H9 (cell line): ENCODE data around the gene EXOC3. TPM values are rescaled to one million over a fixed set of nuclear protein-coding genes. Genes with fewer than 3 reads are reported as not detected.

Source experiments
- DNase-seq: peaks from one replicate; pipeline ENCODE4 v3.0.0-alpha.2; 2017
- H2AFZ ChIP-seq: one replicate; pipeline ENCODE4 v1.6.1; 2013; ENCODE audit warnings: mild to moderate bottlenecking, low read length, control low read depth, moderate library complexity
- H2AK5ac ChIP-seq: 2 replicates; pipeline ENCODE4 v1.6.1; 2013; ENCODE audit warnings: low read length, control low read depth, mixed read lengths; ENCODE audit not compliant: insufficient read length
- H2BK120ac ChIP-seq: one replicate; pipeline ENCODE4 v1.6.1; 2013; ENCODE audit warnings: low read depth, mild to moderate bottlenecking, low read length, control low read depth, inconsistent platforms; ENCODE audit not compliant: poor library complexity, severe bottlenecking
- H2BK12ac ChIP-seq: 2 replicates; pipeline ENCODE4 v1.6.1; 2013; ENCODE audit warnings: low read length, control low read depth, mixed read lengths, low read depth; ENCODE audit not compliant: insufficient read length
- H2BK15ac ChIP-seq: 2 replicates; pipeline ENCODE4 v1.6.1; 2013; ENCODE audit warnings: low read depth, low read length, control low read depth
- H2BK20ac ChIP-seq: one replicate; pipeline ENCODE4 v1.6.1; 2013; ENCODE audit warnings: low read depth, mild to moderate bottlenecking, low read length, control low read depth, inconsistent platforms; ENCODE audit not compliant: poor library complexity, severe bottlenecking
- H2BK5ac ChIP-seq: 2 replicates; pipeline ENCODE4 v1.6.1; 2013; ENCODE audit warnings: low read length, control low read depth, mixed read lengths; ENCODE audit not compliant: insufficient read length
- H3K14ac ChIP-seq: 2 replicates; pipeline ENCODE4 v1.6.1; 2013; ENCODE audit warnings: low read length, control low read depth; ENCODE audit not compliant: insufficient read depth
- H3K18ac ChIP-seq: 2 replicates; pipeline ENCODE4 v1.6.1; 2013; ENCODE audit warnings: low read depth, mild to moderate bottlenecking, mixed read lengths, low read length, control low read depth; ENCODE audit not compliant: insufficient read length
- H3K23ac ChIP-seq: 2 replicates; pipeline ENCODE4 v1.6.1; 2013; ENCODE audit warnings: low read length, control low read depth, mixed read lengths, low read depth; ENCODE audit not compliant: insufficient read length
- H3K23me2 ChIP-seq: 2 replicates; pipeline ENCODE4 v1.6.1; 2013; ENCODE audit warnings: low read depth, mild to moderate bottlenecking, mixed read lengths, low read length, control low read depth; ENCODE audit not compliant: insufficient read length, poor library complexity, severe bottlenecking
- H3K27ac ChIP-seq: 2 replicates; pipeline ENCODE4 v1.5.1; 2013; ENCODE audit warnings: low read length, control low read depth, mixed read lengths, low read depth; ENCODE audit not compliant: insufficient read length
- H3K27me3 ChIP-seq: 2 replicates; pipeline ENCODE4 v1.6.1; 2013; ENCODE audit warnings: low read length, control low read depth, inconsistent platforms; ENCODE audit not compliant: insufficient read depth
- H3K4ac ChIP-seq: 2 replicates; pipeline ENCODE4 v1.6.1; 2013; ENCODE audit warnings: low read depth, mild to moderate bottlenecking, control low read depth, inconsistent platforms, low read length, moderate library complexity
- H3K4me1 ChIP-seq: 2 replicates; pipeline ENCODE4 v1.6.1; 2013; ENCODE audit warnings: low read length, control low read depth, inconsistent platforms; ENCODE audit not compliant: insufficient read depth
- H3K4me2 ChIP-seq: 2 replicates; pipeline ENCODE4 v1.6.1; 2013; ENCODE audit warnings: low read length, control low read depth, mixed read lengths; ENCODE audit not compliant: insufficient read length, insufficient read depth
- H3K56ac ChIP-seq: 2 replicates; pipeline ENCODE4 v1.6.1; 2013; ENCODE audit warnings: low read depth, mild to moderate bottlenecking, mixed read lengths, low read length, control low read depth; ENCODE audit not compliant: insufficient read length
- H3K79me1 ChIP-seq: 2 replicates; pipeline ENCODE4 v1.6.1; 2013; ENCODE audit warnings: low read depth, mild to moderate bottlenecking, moderate library complexity, low read length, control low read depth, inconsistent platforms; ENCODE audit not compliant: insufficient read depth, poor library complexity, severe bottlenecking
- H3K79me2 ChIP-seq: 2 replicates; pipeline ENCODE4 v1.6.1; 2013; ENCODE audit warnings: low read length, control low read depth, inconsistent platforms; ENCODE audit not compliant: insufficient read depth
- H3K9ac ChIP-seq: 2 replicates; pipeline ENCODE4 v1.6.1; 2013; ENCODE audit warnings: low read length, control low read depth, mixed read lengths; ENCODE audit not compliant: insufficient read length; ENCODE audit errors: extremely low read depth
- H3K9me3 ChIP-seq: one replicate; pipeline ENCODE4 v1.6.1; 2013; ENCODE audit warnings: low read depth, low read length, inconsistent platforms; ENCODE audit not compliant: control insufficient read depth
- H3T11ph ChIP-seq: one replicate; pipeline ENCODE4 v1.6.1; 2013; ENCODE audit warnings: mild to moderate bottlenecking, low read length, control low read depth, inconsistent platforms
- H4K20me1 ChIP-seq: one replicate; pipeline ENCODE4 v1.6.1; 2013; ENCODE audit not compliant: control insufficient read depth, insufficient read length, insufficient read depth
- H4K5ac ChIP-seq: 2 replicates; pipeline ENCODE4 v1.6.1; 2013; ENCODE audit warnings: low read depth, mild to moderate bottlenecking, mixed read lengths, low read length, control low read depth; ENCODE audit not compliant: insufficient read length
- H4K8ac ChIP-seq: replicated peaks from 2 replicates; pipeline ENCODE4 v1.6.1; 2013; ENCODE audit warnings: low read length, control low read depth, mixed read lengths, low read depth; ENCODE audit not compliant: insufficient read length
- H4K91ac ChIP-seq: 2 replicates; pipeline ENCODE4 v1.6.1; 2013; ENCODE audit warnings: low read depth, mild to moderate bottlenecking, moderate library complexity, mixed read lengths, low read length, control low read depth; ENCODE audit not compliant: insufficient read length
- H3K27ac Mint-ChIP-seq, 3 experiments: 2 replicates in 2 of 3; 3 replicates in 1 of 3; pipeline ENCODE4 v1.8.0; 2020 to 2021; ENCODE audit warnings: mixed read lengths in 3 of 3, mild to moderate bottlenecking in 1 of 3, moderate library complexity in 1 of 3
- H3K27me3 Mint-ChIP-seq: 2 replicates; pipeline ENCODE4 v1.8.0; 2021; ENCODE audit warnings: low read depth, mild to moderate bottlenecking, moderate library complexity, mixed read lengths
- H3K36me3 Mint-ChIP-seq, 3 experiments: 2 replicates in 2 of 3; 3 replicates in 1 of 3; pipeline ENCODE4 v1.8.0; 2020 to 2021; ENCODE audit warnings: low read depth in 3 of 3, mixed read lengths in 3 of 3; ENCODE audit not compliant: insufficient read depth in 1 of 3
- H3K4me1 Mint-ChIP-seq, 2 experiments: 2 replicates each; pipeline ENCODE4 v1.8.0; 2020; ENCODE audit warnings: mixed read lengths in 2 of 2
- H3K4me3 Mint-ChIP-seq, 2 experiments: 2 replicates in 1 of 2; 3 replicates in 1 of 2; pipeline ENCODE4 v1.8.0; 2020 to 2021; ENCODE audit warnings: mild to moderate bottlenecking in 2 of 2, mixed read lengths in 2 of 2, moderate library complexity in 1 of 2
- H3K9me3 Mint-ChIP-seq, 2 experiments: 2 replicates in 1 of 2; 3 replicates in 1 of 2; pipeline ENCODE4 v1.8.0; 2020; ENCODE audit warnings: mild to moderate bottlenecking in 2 of 2, mixed read lengths in 2 of 2, moderate library complexity in 1 of 2
- WGBS: extraction: QIAGEN DNeasy Blood & Tissue Kit; methylation state at CpG from one replicate; pipeline ENCODE4 v1.1.7; 2013; ENCODE audit warnings: missing lambda C conversion rate, low lambda C conversion rate, mixed read lengths; ENCODE audit not compliant: insufficient read length; ENCODE audit errors: extremely low coverage; 5-methylcytosine and 5-hydroxymethylcytosine counted together
- total RNA-seq: library from RNA; stranded (reverse); gene quantifications from 2 replicates; pipeline ENCODE4 v1.2.1, GENCODE V29; 2021
- TF ChIP-seq, protein P1 (sequence below): fragments of 200-600 bp; sonication (generic); conservative IDR thresholded peaks from 3 replicates; pipeline ENCODE4 v1.8.0; 2021; ENCODE audit warnings: antibody characterized with exemption, mild to moderate bottlenecking

Gene EXOC3
- total RNA-seq, 1 experiment from 2014 or later, result 36.7 TPM

DNA sequence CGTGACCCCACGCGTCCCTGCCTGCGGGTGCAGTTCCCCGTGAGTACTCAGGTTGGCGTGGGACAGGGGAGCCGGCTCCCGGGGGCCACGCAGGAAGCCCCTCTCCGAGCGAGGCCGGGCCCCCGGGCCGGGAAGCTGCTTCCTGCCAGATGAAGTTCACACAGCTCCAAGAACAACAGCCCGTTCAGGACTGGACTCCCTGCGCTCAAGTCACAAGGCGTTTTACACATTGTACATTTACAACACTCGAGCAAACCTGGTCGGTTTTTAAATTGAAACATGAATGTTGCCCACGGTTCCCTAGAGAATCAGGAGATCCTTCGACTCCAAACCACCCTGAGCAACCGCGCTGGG, 58.8 kb downstream of the EXOC3 start:
- TF ChIP-seq, protein P1, sequence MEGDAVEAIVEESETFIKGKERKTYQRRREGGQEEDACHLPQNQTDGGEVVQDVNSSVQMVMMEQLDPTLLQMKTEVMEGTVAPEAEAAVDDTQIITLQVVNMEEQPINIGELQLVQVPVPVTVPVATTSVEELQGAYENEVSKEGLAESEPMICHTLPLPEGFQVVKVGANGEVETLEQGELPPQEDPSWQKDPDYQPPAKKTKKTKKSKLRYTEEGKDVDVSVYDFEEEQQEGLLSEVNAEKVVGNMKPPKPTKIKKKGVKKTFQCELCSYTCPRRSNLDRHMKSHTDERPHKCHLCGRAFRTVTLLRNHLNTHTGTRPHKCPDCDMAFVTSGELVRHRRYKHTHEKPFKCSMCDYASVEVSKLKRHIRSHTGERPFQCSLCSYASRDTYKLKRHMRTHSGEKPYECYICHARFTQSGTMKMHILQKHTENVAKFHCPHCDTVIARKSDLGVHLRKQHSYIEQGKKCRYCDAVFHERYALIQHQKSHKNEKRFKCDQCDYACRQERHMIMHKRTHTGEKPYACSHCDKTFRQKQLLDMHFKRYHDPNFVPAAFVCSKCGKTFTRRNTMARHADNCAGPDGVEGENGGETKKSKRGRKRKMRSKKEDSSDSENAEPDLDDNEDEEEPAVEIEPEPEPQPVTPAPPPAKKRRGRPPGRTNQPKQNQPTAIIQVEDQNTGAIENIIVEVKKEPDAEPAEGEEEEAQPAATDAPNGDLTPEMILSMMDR, result no peak
- Histone ChIP-seq H2BK12ac (no peak overlapping the region), H3K4ac (no peak overlapping the region), H2AK5ac (no peak overlapping the region), H4K91ac (no peak overlapping the region), H3K4me2 (no peak overlapping the region), H2BK15ac (no peak overlapping the region), H2BK20ac (no peak overlapping the region), H4K20me1 (no peaks in the 10 kb centered on the region), H3K18ac (no peak overlapping the region), H3K79me1 (no peaks in the 10 kb centered on the region), H3T11ph (no peak overlapping the region), H3K9me3 (no peaks in the 10 kb centered on the region), H2BK5ac (no peak overlapping the region), H3K56ac (no peak overlapping the region), H3K23me2 (no peaks in the 10 kb centered on the region), H3K14ac (no peak overlapping the region), H3K79me2 (no peaks in the 10 kb centered on the region), H4K5ac (no peak overlapping the region), H3K4me1 (no peaks in the 10 kb centered on the region), H2BK120ac (no peak overlapping the region), H3K27ac (no peak overlapping the region), H4K8ac (no peak overlapping the region), H3K27me3 (peaks cover 5% of the 10 kb centered on the region; the same call in 1 of the 2 replicates), H3K9ac (no peak overlapping the region), H2AFZ (no peak overlapping the region), H3K23ac (no peak overlapping the region)
- H3K27ac Mint-ChIP-seq, result no peak overlapping the region
- peaks cover 56% of the 10 kb centered on the region for H3K27me3 Mint-ChIP-seq
- H3K36me3 Mint-ChIP-seq, result no peaks in the 10 kb centered on the region
- DNase-seq, result no peak
- peaks cover 0 to 3% of the 10 kb centered on the region in 2 experiments; a peak in 2 of 5 replicates for H3K9me3 Mint-ChIP-seq
- H3K4me3 Mint-ChIP-seq, result no peak overlapping the region
- no CpG with 5 or more reads among the region's 23 CpGs for WGBS
- H3K4me1 Mint-ChIP-seq, result peaks cover 0 to 4% of the 10 kb centered on the region in 2 experiments; a peak in 2 of 4 replicates
